Neuron (in vitro differentiated cells): ENCODE data around the gene SRSF2.

Experiments
- H2AFZ ChIP-seq: one replicate; pipeline ENCODE4 v1.6.1; 2013; ENCODE audit warnings: low read depth, mild to moderate bottlenecking, inconsistent platforms, low read length, moderate library complexity
- H3K27me3 ChIP-seq: one replicate; pipeline ENCODE4 v1.6.1; 2013; ENCODE audit warnings: low read length; ENCODE audit not compliant: insufficient read depth
- H3K36me3 ChIP-seq: one replicate; pipeline ENCODE4 v1.6.1; 2013; ENCODE audit warnings: low read length; ENCODE audit not compliant: insufficient read depth
- H3K4me1 ChIP-seq: one replicate; pipeline ENCODE4 v1.6.1; 2013; ENCODE audit warnings: low read length; ENCODE audit not compliant: insufficient read depth
- H3K4me3 ChIP-seq: 2 replicates; pipeline ENCODE4 v1.5.1; 2013; ENCODE audit warnings: mild to moderate bottlenecking, low read length, moderate library complexity
- H3K9me3 ChIP-seq: one replicate; pipeline ENCODE4 v1.6.1; 2013; ENCODE audit warnings: low read length

Gene SRSF2

DNA sequence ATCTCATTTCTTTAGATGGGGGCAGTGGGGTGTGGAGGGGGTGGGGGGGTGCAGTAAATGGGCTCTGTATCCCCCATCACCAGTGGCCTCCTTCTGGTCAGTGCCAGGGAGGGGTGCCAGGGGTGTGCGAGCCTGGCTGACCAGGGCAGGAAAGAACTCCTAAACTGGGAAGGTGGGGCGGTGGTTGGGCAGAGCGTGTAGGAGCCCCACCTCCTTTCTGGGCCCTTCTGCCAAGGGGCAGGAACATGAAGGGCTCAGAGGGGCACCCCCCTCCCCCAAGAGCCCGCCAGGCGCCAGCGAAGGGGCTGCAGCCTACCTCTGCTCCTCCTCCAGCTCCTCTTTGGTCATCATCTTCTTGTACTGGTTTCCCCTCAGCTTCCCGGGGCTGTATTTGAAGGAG is 52.4 kb downstream of the SRSF2 start:
- Histone ChIP-seq H3K4me1 (peaks cover 24% of the 10 kb centered on the region), H3K36me3 (peaks cover 5% of the 10 kb centered on the region), H3K27me3 (no peaks in the 10 kb centered on the region), H2AFZ (no peak overlapping the region), H3K4me3 (no peak overlapping the region), H3K9me3 (no peaks in the 10 kb centered on the region)
